GM18868 (cell line): ENCODE results near the gene TMEM245.
"Not testable (repeated sequence)": the region's sequence is repeated elsewhere in the genome, so short reads cannot be mapped to it uniquely, and the experiment has no call there.

Experiments used
- ATAC-seq: cut with Tn5 transposase; IDR thresholded peaks from one replicate; pipeline ENCODE4 v1.9.1; 2021; ENCODE audit warnings: mild to moderate bottlenecking, moderate library complexity; ENCODE audit not compliant: unreplicated experiment

TMEM245 gene

GRCh38 chr9:109072133-109072692, 47.5 kb downstream of the TMEM245 start:
- ATAC-seq, result no peak

GRCh38 chr9:109068764-109069163, 51.0 kb downstream of the TMEM245 start:
- ATAC-seq, result no peak

GRCh38 chr9:109064963-109065702, 54.6 kb downstream of the TMEM245 start:
- no peak for ATAC-seq

GRCh38 chr9:109063760-109064159, 56.0 kb downstream of the TMEM245 start:
- no peak for ATAC-seq

- ATAC-seq, result no peak
Measured at GRCh38 chr9:109062543-109062942, 57.2 kb downstream of the TMEM245 start.

GRCh38 chr9:109060191-109060590, 59.6 kb downstream of the TMEM245 start:
- ATAC-seq, result no peak

- ATAC-seq, result not testable (repeated sequence)
Measured at GRCh38 chr9:109053121-109053520, 66.6 kb downstream of the TMEM245 start.

GRCh38 chr9:109052416-109052815, 67.3 kb downstream of the TMEM245 start:
- ATAC-seq, result no peak

- no peak for ATAC-seq
Measured at GRCh38 chr9:109051733-109052132, 68.0 kb downstream of the TMEM245 start.

- no peak for ATAC-seq
Measured at GRCh38 chr9:109050444-109050843, 69.3 kb downstream of the TMEM245 start.

GRCh38 chr9:109048822-109049221, 70.9 kb downstream of the TMEM245 start:
- no peak for ATAC-seq

- ATAC-seq, result no peak
Measured at GRCh38 chr9:109047259-109047658, 72.5 kb downstream of the TMEM245 start.

- no peak for ATAC-seq
Measured at GRCh38 chr9:109046346-109046745, 73.4 kb downstream of the TMEM245 start.

- ATAC-seq, result no peak
Measured at GRCh38 chr9:109043578-109043977, 76.2 kb downstream of the TMEM245 start.

- no peak for ATAC-seq
Measured at GRCh38 chr9:109040571-109040970, 79.2 kb downstream of the TMEM245 start.

- ATAC-seq, result no peak
Measured at GRCh38 chr9:109039539-109039938, 80.2 kb downstream of the TMEM245 start.

- no peak for ATAC-seq
Measured at GRCh38 chr9:109037946-109038715, 81.6 kb downstream of the TMEM245 start.

- no peak for ATAC-seq
Measured at GRCh38 chr9:109036744-109037680, 82.7 kb downstream of the TMEM245 start.

GRCh38 chr9:109035684-109036423, 83.9 kb downstream of the TMEM245 start:
- ATAC-seq, result no peak
